GM23338 (cell line): ENCODE data around the gene DUSP19. TPM values are rescaled to one million over a fixed set of nuclear protein-coding genes. Genes with fewer than 3 reads are reported as not detected.

Experiments
- ATAC-seq: fragments of 200-7000 bp; cut with Tn5 transposase; 3 replicates; pipeline ENCODE4 v1.9.1; 2020
- DNase-seq: peaks from one replicate; pipeline ENCODE4 v3.0.0-alpha.2; 2015; ENCODE audit warnings: low spot score
- H2AFZ ChIP-seq: fragments of 200-600 bp; sonication (generic); 2 replicates; pipeline ENCODE4 v1.8.0; 2016; ENCODE audit warnings: antibody characterized with exemption, mild to moderate bottlenecking, moderate library complexity
- H3F3A ChIP-seq: fragments of 200-600 bp; sonication (generic); replicated peaks from 2 replicates; pipeline ENCODE4 v1.8.0; 2017; ENCODE audit warnings: antibody characterized with exemption, mixed run types, low read depth
- H3K27ac ChIP-seq: fragments of 200-600 bp; sonication (generic); 2 replicates; pipeline ENCODE4 v1.6.1; 2016; ENCODE audit warnings: low read depth
- H3K27me3 ChIP-seq: fragments of 200-600 bp; sonication (generic); 2 replicates; pipeline ENCODE4 v1.8.0; 2016; ENCODE audit warnings: mild to moderate bottlenecking, mixed run types, moderate library complexity; ENCODE audit not compliant: insufficient read depth
- H3K36me3 ChIP-seq: fragments of 200-600 bp; sonication (generic); 2 replicates; pipeline ENCODE4 v1.8.0; 2016; ENCODE audit warnings: mild to moderate bottlenecking; ENCODE audit not compliant: insufficient read depth
- H3K4me1 ChIP-seq: fragments of 200-600 bp; sonication (generic); 2 replicates; pipeline ENCODE4 v1.8.0; 2016; ENCODE audit warnings: mild to moderate bottlenecking, moderate library complexity; ENCODE audit not compliant: insufficient read depth
- H3K4me2 ChIP-seq: fragments of 200-600 bp; sonication (generic); 2 replicates; pipeline ENCODE4 v1.7.1; 2017; ENCODE audit warnings: mixed run types
- H3K4me3 ChIP-seq: fragments of 200-600 bp; sonication (generic); 2 replicates; pipeline ENCODE4 v1.6.1; 2016; ENCODE audit warnings: mixed run types
- H3K79me2 ChIP-seq: fragments of 200-600 bp; sonication (generic); replicated peaks from 2 replicates; pipeline ENCODE4 v1.8.0; 2017; ENCODE audit warnings: mild to moderate bottlenecking; ENCODE audit not compliant: insufficient read depth
- H3K9me2 ChIP-seq: fragments of 200-600 bp; sonication (generic); 2 replicates; pipeline ENCODE4 v1.8.0; 2017; ENCODE audit not compliant: insufficient read depth
- H4K20me1 ChIP-seq: fragments of 200-600 bp; sonication (generic); replicated peaks from 2 replicates; pipeline ENCODE4 v1.8.0; 2017; ENCODE audit warnings: mild to moderate bottlenecking; ENCODE audit not compliant: insufficient read depth
- H3K27ac Mint-ChIP-seq: 2 replicates; pipeline ENCODE4 v1.8.0; 2020; ENCODE audit warnings: inconsistent platforms, mild to moderate bottlenecking, moderate library complexity, mixed read lengths
- H3K27me3 Mint-ChIP-seq: 3 replicates; pipeline ENCODE4 v1.8.0; 2022; ENCODE audit warnings: low read depth, mild to moderate bottlenecking, moderate library complexity, mixed read lengths, inconsistent platforms; ENCODE audit not compliant: insufficient read depth, poor library complexity
- H3K36me3 Mint-ChIP-seq: 3 replicates; pipeline ENCODE4 v1.8.0; 2021; ENCODE audit warnings: low read depth, mild to moderate bottlenecking, inconsistent platforms, moderate library complexity, mixed read lengths
- H3K4me1 Mint-ChIP-seq: 3 replicates; pipeline ENCODE4 v1.8.0; 2020; ENCODE audit warnings: mild to moderate bottlenecking, inconsistent platforms, mixed read lengths
- H3K4me3 Mint-ChIP-seq: 3 replicates; pipeline ENCODE4 v1.8.0; 2021; ENCODE audit warnings: moderate library complexity, mild to moderate bottlenecking, inconsistent platforms, mixed read lengths
- H3K9me3 Mint-ChIP-seq: 3 replicates; pipeline ENCODE4 v1.8.0; 2020; ENCODE audit warnings: moderate library complexity, mild to moderate bottlenecking, inconsistent platforms, mixed read lengths
- CREB1 ChIP-seq: fragments of 250-450 bp; sonication (Bioruptor Pico); IDR thresholded peaks from 2 replicates; pipeline ENCODE4 v1.5.0; 2020; ENCODE audit warnings: low read depth, mild to moderate bottlenecking, moderate library complexity
- ETS1 ChIP-seq: IDR thresholded peaks from 2 replicates; pipeline ENCODE4 v1.6.1; 2016; ENCODE audit warnings: antibody characterized with exemption
- EZH2 ChIP-seq: fragments of 200-600 bp; sonication (generic); IDR thresholded peaks from one replicate; pipeline ENCODE4 v1.8.0; 2017; ENCODE audit warnings: antibody characterized with exemption, mild to moderate bottlenecking, low read depth; ENCODE audit not compliant: unreplicated experiment
- JUNB ChIP-seq: IDR thresholded peaks from one replicate; pipeline ENCODE4 v1.6.1; 2016; ENCODE audit warnings: antibody characterized with exemption; ENCODE audit not compliant: unreplicated experiment
- POLR2AphosphoS5 ChIP-seq: IDR thresholded peaks from 2 replicates; pipeline ENCODE4 v1.6.1; 2016; ENCODE audit warnings: antibody characterized with exemption, low read depth
- STAT1 ChIP-seq: IDR thresholded peaks from one replicate; pipeline ENCODE4 v1.6.1; 2016; ENCODE audit warnings: antibody characterized with exemption; ENCODE audit not compliant: unreplicated experiment
- ZNF331 ChIP-seq: fragments of 250-450 bp; sonication (Bioruptor Pico); IDR thresholded peaks from 2 replicates; pipeline ENCODE4 v1.5.0; 2020; ENCODE audit warnings: low read depth, mild to moderate bottlenecking, moderate library complexity
- polyA plus RNA-seq: library from polyadenylated mRNA; unstranded; fragments of >200 nt; fragmentation: Nextera tagmentation; extraction: Ambion mirVana; gene quantifications from 2 replicates; pipeline ENCODE4 v1.2.1, GENCODE V29; 2016
- total RNA-seq: library from RNA; depleted of rRNA; stranded (reverse); fragments of >200 nt; shearing (Covaris generic); gene quantifications from 2 replicates; pipeline ENCODE4 v1.2.3, GENCODE V29; 2014
- TF ChIP-seq, protein P1 (sequence below), 2 experiments: fragments of 200-600 bp in 1 of 2; sonication (generic) in 1 of 2; conservative IDR thresholded peaks; 2 replicates each; pipeline versions ENCODE4 v1.5.1 to v1.6.1; 2016 to 2017; ENCODE audit warnings: antibody characterized with exemption in 2 of 2, low read depth in 2 of 2, mild to moderate bottlenecking in 2 of 2, moderate library complexity in 1 of 2
- TF ChIP-seq, protein P2 (sequence below): IDR thresholded peaks from one replicate; pipeline ENCODE4 v1.6.1; 2018; ENCODE audit warnings: antibody characterized with exemption; ENCODE audit not compliant: unreplicated experiment
- TF ChIP-seq, protein P3 (sequence below): fragments of 250-450 bp; sonication (Bioruptor Pico); IDR thresholded peaks from 2 replicates; pipeline ENCODE4 v1.5.0; 2020; ENCODE audit warnings: mild to moderate bottlenecking, moderate library complexity

Gene DUSP19
- total and polyA plus RNA-seq, 2 experiments from 2014 or later: 1.9 to 2.8 TPM

DNA sequence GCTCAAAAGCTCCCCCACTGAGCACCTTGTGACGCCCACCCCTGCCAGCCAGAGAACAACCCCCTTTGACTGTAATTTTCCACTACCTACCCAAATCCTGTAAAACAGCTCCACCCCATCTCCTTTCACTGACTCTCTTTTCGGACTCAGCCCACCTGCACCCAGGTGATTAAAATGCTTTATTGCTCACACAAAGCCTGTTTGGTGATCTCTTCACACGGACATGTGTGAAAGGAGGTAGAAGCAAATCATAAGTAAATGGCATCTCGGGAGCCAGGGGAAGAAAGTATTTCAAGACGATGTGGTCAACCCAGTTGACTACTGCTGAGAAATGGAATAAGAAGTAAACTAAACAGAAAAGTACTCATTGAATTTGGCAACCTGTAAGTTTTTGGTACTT is 29.1 kb upstream of the DUSP19 start:
- peak overlapping the region; percentile 48 for H3K4me2 ChIP-seq
- peak overlapping the region; percentile 90 for H3K27ac ChIP-seq
- H3K4me1 Mint-ChIP-seq: peaks cover 3% of the 10 kb centered on the region; the same call in 2 of the 3 replicates
- ATAC-seq: peak; percentile 38; the same call in 2 of the 3 replicates
- no peak overlapping the region for H3K27ac Mint-ChIP-seq
- no peak overlapping the region for H3K4me3 Mint-ChIP-seq
- H3K4me3 ChIP-seq: peak overlapping the region; percentile 38
- H3K27me3 Mint-ChIP-seq: no peaks in the 10 kb centered on the region
- H3K79me2 ChIP-seq: no peaks in the 10 kb centered on the region
- H3K4me1 ChIP-seq: peaks cover 28% of the 10 kb centered on the region
- H3F3A ChIP-seq: no peaks in the 10 kb centered on the region
- peak; percentile 29 for DNase-seq
- H3K36me3 Mint-ChIP-seq: peaks cover 19% of the 10 kb centered on the region
- peaks cover 17% of the 10 kb centered on the region for H3K9me3 Mint-ChIP-seq
- TF ChIP-seq, protein P1, sequence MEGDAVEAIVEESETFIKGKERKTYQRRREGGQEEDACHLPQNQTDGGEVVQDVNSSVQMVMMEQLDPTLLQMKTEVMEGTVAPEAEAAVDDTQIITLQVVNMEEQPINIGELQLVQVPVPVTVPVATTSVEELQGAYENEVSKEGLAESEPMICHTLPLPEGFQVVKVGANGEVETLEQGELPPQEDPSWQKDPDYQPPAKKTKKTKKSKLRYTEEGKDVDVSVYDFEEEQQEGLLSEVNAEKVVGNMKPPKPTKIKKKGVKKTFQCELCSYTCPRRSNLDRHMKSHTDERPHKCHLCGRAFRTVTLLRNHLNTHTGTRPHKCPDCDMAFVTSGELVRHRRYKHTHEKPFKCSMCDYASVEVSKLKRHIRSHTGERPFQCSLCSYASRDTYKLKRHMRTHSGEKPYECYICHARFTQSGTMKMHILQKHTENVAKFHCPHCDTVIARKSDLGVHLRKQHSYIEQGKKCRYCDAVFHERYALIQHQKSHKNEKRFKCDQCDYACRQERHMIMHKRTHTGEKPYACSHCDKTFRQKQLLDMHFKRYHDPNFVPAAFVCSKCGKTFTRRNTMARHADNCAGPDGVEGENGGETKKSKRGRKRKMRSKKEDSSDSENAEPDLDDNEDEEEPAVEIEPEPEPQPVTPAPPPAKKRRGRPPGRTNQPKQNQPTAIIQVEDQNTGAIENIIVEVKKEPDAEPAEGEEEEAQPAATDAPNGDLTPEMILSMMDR (conservative IDR thresholded peaks at IDR 0.05; ENCODE audit: low read depth in 2 of 2): no peak
- TF ChIP-seq JUNB (no peak), CREB1 (no peak), ETS1 (no peak), STAT1 (no peak), POLR2AphosphoS5 (no peak), EZH2 (no peak), ZNF331 (CRISPR knock-in tag) (no peak)
- TF ChIP-seq, protein P2, sequence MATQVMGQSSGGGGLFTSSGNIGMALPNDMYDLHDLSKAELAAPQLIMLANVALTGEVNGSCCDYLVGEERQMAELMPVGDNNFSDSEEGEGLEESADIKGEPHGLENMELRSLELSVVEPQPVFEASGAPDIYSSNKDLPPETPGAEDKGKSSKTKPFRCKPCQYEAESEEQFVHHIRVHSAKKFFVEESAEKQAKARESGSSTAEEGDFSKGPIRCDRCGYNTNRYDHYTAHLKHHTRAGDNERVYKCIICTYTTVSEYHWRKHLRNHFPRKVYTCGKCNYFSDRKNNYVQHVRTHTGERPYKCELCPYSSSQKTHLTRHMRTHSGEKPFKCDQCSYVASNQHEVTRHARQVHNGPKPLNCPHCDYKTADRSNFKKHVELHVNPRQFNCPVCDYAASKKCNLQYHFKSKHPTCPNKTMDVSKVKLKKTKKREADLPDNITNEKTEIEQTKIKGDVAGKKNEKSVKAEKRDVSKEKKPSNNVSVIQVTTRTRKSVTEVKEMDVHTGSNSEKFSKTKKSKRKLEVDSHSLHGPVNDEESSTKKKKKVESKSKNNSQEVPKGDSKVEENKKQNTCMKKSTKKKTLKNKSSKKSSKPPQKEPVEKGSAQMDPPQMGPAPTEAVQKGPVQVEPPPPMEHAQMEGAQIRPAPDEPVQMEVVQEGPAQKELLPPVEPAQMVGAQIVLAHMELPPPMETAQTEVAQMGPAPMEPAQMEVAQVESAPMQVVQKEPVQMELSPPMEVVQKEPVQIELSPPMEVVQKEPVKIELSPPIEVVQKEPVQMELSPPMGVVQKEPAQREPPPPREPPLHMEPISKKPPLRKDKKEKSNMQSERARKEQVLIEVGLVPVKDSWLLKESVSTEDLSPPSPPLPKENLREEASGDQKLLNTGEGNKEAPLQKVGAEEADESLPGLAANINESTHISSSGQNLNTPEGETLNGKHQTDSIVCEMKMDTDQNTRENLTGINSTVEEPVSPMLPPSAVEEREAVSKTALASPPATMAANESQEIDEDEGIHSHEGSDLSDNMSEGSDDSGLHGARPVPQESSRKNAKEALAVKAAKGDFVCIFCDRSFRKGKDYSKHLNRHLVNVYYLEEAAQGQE: no peak
- TF ChIP-seq, protein P3, sequence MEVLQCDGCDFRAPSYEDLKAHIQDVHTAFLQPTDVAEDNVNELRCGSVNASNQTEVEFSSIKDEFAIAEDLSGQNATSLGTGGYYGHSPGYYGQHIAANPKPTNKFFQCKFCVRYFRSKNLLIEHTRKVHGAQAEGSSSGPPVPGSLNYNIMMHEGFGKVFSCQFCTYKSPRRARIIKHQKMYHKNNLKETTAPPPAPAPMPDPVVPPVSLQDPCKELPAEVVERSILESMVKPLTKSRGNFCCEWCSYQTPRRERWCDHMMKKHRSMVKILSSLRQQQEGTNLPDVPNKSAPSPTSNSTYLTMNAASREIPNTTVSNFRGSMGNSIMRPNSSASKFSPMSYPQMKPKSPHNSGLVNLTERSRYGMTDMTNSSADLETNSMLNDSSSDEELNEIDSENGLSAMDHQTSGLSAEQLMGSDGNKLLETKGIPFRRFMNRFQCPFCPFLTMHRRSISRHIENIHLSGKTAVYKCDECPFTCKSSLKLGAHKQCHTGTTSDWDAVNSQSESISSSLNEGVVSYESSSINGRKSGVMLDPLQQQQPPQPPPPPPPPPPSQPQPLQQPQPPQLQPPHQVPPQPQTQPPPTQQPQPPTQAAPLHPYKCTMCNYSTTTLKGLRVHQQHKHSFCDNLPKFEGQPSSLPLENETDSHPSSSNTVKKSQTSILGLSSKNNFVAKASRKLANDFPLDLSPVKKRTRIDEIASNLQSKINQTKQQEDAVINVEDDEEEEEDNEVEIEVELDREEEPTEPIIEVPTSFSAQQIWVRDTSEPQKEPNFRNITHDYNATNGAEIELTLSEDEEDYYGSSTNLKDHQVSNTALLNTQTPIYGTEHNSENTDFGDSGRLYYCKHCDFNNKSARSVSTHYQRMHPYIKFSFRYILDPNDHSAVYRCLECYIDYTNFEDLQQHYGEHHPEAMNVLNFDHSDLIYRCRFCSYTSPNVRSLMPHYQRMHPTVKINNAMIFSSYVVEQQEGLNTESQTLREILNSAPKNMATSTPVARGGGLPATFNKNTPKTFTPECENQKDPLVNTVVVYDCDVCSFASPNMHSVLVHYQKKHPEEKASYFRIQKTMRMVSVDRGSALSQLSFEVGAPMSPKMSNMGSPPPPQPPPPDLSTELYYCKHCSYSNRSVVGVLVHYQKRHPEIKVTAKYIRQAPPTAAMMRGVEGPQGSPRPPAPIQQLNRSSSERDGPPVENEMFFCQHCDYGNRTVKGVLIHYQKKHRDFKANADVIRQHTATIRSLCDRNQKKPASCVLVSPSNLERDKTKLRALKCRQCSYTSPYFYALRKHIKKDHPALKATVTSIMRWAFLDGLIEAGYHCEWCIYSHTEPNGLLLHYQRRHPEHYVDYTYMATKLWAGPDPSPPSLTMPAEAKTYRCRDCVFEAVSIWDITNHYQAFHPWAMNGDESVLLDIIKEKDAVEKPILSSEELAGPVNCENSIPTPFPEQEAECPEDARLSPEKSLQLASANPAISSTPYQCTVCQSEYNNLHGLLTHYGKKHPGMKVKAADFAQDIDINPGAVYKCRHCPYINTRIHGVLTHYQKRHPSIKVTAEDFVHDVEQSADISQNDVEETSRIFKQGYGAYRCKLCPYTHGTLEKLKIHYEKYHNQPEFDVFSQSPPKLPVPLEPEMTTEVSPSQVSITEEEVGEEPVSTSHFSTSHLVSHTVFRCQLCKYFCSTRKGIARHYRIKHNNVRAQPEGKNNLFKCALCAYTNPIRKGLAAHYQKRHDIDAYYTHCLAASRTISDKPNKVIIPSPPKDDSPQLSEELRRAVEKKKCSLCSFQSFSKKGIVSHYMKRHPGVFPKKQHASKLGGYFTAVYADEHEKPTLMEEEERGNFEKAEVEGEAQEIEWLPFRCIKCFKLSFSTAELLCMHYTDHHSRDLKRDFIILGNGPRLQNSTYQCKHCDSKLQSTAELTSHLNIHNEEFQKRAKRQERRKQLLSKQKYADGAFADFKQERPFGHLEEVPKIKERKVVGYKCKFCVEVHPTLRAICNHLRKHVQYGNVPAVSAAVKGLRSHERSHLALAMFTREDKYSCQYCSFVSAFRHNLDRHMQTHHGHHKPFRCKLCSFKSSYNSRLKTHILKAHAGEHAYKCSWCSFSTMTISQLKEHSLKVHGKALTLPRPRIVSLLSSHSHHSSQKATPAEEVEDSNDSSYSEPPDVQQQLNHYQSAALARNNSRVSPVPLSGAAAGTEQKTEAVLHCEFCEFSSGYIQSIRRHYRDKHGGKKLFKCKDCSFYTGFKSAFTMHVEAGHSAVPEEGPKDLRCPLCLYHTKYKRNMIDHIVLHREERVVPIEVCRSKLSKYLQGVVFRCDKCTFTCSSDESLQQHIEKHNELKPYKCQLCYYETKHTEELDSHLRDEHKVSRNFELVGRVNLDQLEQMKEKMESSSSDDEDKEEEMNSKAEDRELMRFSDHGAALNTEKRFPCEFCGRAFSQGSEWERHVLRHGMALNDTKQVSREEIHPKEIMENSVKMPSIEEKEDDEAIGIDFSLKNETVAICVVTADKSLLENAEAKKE (CRISPR knock-in tag): no peak
- H4K20me1 ChIP-seq: no peaks in the 10 kb centered on the region
- H3K9me2 ChIP-seq: no peaks in the 10 kb centered on the region
- no peaks in the 10 kb centered on the region for H3K27me3 ChIP-seq
- peaks cover 3% of the 10 kb centered on the region; the same call in 1 of the 2 replicates for H3K36me3 ChIP-seq
- no peak overlapping the region for H2AFZ ChIP-seq
